Dermis microvascular lymphatic vessel endothelial cell (primary cell): ENCODE results near the gene LDLRAD3. TPM values are rescaled to one million over a fixed set of nuclear protein-coding genes. Genes with fewer than 3 reads are reported as not detected.

Experiments used
- DNase-seq, 2 donors: peaks; one replicate each; pipeline versions ENCODE4 v3.0.0 to v3.0.0-alpha.2; 2010; ENCODE audit warnings: low read depth in 2 of 2
- total RNA-seq: library from RNA; depleted of rRNA; stranded (reverse); fragments of >200 nt; gene quantifications from 2 replicates; pipeline ENCODE4 v1.2.1, GENCODE V29; 2014

LDLRAD3 gene
- total RNA-seq, 1 donor from 2014 or later = 4.5 TPM

GRCh38 chr11:36016263-36016662, 72.4 kb downstream of the LDLRAD3 start:
- DNase-seq = no peak

- no peak for DNase-seq
Measured at GRCh38 chr11:36016709-36017108, 72.8 kb downstream of the LDLRAD3 start.

- DNase-seq = no peak
Measured at GRCh38 chr11:36019005-36019596, 75.2 kb downstream of the LDLRAD3 start.

- no peak for DNase-seq
Measured at GRCh38 chr11:36019722-36020121, 75.9 kb downstream of the LDLRAD3 start.

- DNase-seq = no peak
Measured at GRCh38 chr11:36022882-36023281, 79.0 kb downstream of the LDLRAD3 start.

- peak in 1 of 2 donors; percentile 32 for DNase-seq
Measured at GRCh38 chr11:36023922-36024321, 80.1 kb downstream of the LDLRAD3 start.

GRCh38 chr11:36024716-36025115, 80.9 kb downstream of the LDLRAD3 start:
- no peak for DNase-seq

GRCh38 chr11:36026315-36026968, 82.6 kb downstream of the LDLRAD3 start:
- DNase-seq = no peak

GRCh38 chr11:36027731-36028130, 83.9 kb downstream of the LDLRAD3 start:
- DNase-seq = no peak

- no peak for DNase-seq
Measured at GRCh38 chr11:36029616-36030015, 85.8 kb downstream of the LDLRAD3 start.

- no peak for DNase-seq
Measured at GRCh38 chr11:36030731-36031281, 86.9 kb downstream of the LDLRAD3 start.

GRCh38 chr11:36033082-36033751, 89.4 kb downstream of the LDLRAD3 start:
- no peak for DNase-seq

- DNase-seq = no peak
Measured at GRCh38 chr11:36033936-36034335, 90.1 kb downstream of the LDLRAD3 start.

GRCh38 chr11:36034551-36035331, 90.9 kb downstream of the LDLRAD3 start:
- peak in 1 of 2 donors; percentile 36 for DNase-seq

- DNase-seq = no peak
Measured at GRCh38 chr11:36035454-36035853, 91.6 kb downstream of the LDLRAD3 start.

- no peak for DNase-seq
Measured at GRCh38 chr11:36035999-36036398, 92.1 kb downstream of the LDLRAD3 start.

GRCh38 chr11:36037031-36037430, 93.2 kb downstream of the LDLRAD3 start:
- DNase-seq = peak in 1 of 2 donors; percentile 57

GRCh38 chr11:36038541-36038940, 94.7 kb downstream of the LDLRAD3 start:
- DNase-seq = no peak

- no peak for DNase-seq
Measured at GRCh38 chr11:36039471-36039870, 95.6 kb downstream of the LDLRAD3 start.

- DNase-seq = peak in 1 of 2 donors; percentile 29
Measured at GRCh38 chr11:36041988-36042611, 98.2 kb downstream of the LDLRAD3 start.

GRCh38 chr11:36044636-36045035, 100.8 kb downstream of the LDLRAD3 start:
- DNase-seq = no peak
